Neutrophil (primary cell): ENCODE results near the gene KCNQ2.

Experiments used
- H3K27ac ChIP-seq: fragments of 200-600 bp; sonication (generic); 2 replicates; pipeline ENCODE4 v1.5.1; 2016; ENCODE audit warnings: mild to moderate bottlenecking, moderate library complexity
- H3K27me3 ChIP-seq: fragments of 200-600 bp; sonication (generic); 2 replicates; pipeline ENCODE4 v1.6.0; 2016; ENCODE audit warnings: mild to moderate bottlenecking
- H3K36me3 ChIP-seq: fragments of 200-600 bp; sonication (generic); 2 replicates; pipeline ENCODE4 v1.5.1; 2017
- H3K4me1 ChIP-seq, 2 experiments: fragments of 200-600 bp in 1 of 2; sonication (generic) in 1 of 2; 1 replicate in 1 of 2; 2 replicates in 1 of 2; pipeline versions ENCODE4 v1.5.1 to v1.6.1; 2013 to 2016; ENCODE audit warnings: low read depth in 1 of 2, low read length in 1 of 2, mild to moderate bottlenecking in 1 of 2, moderate library complexity in 1 of 2; ENCODE audit not compliant: control insufficient read depth in 1 of 2, insufficient read depth in 1 of 2
- H3K4me3 ChIP-seq, 2 experiments: fragments of 200-600 bp in 1 of 2; sonication (generic) in 1 of 2; 1 replicate in 1 of 2; 2 replicates in 1 of 2; pipeline ENCODE4 v1.5.1; 2013 to 2016; ENCODE audit warnings: low read depth in 1 of 2, low read length in 1 of 2, mild to moderate bottlenecking in 1 of 2, moderate library complexity in 1 of 2
- H3K9me3 ChIP-seq: fragments of 200-600 bp; sonication (generic); 2 replicates; pipeline ENCODE4 v1.5.1; 2016
- TF ChIP-seq, protein P1 (sequence below): fragments of 200-600 bp; sonication (generic); IDR thresholded peaks from 2 replicates; pipeline ENCODE4 v1.5.1; 2016; ENCODE audit warnings: antibody characterized with exemption

KCNQ2 gene

GRCh38 chr20:63424613-63425012 is 47.8 kb downstream of the KCNQ2 start:
- H3K27ac ChIP-seq = no peak overlapping the region
- no peak overlapping the region for H3K4me3 ChIP-seq
- H3K36me3 ChIP-seq = no peaks in the 10 kb centered on the region
- no peaks in the 10 kb centered on the region for H3K9me3 ChIP-seq
- H3K27me3 ChIP-seq = no peaks in the 10 kb centered on the region
- H3K4me1 ChIP-seq = no peaks in the 10 kb centered on the region
- TF ChIP-seq, protein P1, sequence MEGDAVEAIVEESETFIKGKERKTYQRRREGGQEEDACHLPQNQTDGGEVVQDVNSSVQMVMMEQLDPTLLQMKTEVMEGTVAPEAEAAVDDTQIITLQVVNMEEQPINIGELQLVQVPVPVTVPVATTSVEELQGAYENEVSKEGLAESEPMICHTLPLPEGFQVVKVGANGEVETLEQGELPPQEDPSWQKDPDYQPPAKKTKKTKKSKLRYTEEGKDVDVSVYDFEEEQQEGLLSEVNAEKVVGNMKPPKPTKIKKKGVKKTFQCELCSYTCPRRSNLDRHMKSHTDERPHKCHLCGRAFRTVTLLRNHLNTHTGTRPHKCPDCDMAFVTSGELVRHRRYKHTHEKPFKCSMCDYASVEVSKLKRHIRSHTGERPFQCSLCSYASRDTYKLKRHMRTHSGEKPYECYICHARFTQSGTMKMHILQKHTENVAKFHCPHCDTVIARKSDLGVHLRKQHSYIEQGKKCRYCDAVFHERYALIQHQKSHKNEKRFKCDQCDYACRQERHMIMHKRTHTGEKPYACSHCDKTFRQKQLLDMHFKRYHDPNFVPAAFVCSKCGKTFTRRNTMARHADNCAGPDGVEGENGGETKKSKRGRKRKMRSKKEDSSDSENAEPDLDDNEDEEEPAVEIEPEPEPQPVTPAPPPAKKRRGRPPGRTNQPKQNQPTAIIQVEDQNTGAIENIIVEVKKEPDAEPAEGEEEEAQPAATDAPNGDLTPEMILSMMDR = no peak

DNA sequence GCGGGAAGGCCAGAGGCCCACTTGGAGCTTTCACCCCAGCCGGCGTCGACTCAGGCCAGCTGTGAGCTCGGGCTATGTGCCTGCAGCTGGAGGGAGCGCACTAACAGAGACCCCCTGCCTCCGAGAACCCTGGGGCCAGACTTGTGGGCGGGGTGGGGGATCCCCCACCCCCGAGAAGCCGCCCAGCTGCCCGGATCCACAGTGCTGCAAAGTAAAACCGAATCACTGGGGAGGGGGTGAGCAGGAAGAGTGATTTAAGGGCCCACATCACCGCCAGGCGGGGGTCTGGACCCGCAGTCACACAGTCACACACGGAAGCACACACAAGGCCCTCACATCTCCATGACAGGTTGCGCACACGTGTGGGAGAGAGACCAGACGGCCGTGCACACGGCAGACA is 48.7 kb downstream of the KCNQ2 start:
- no peaks in the 10 kb centered on the region for H3K36me3 ChIP-seq
- TF ChIP-seq, protein P1 = no peak
- no peaks in the 10 kb centered on the region for H3K27me3 ChIP-seq
- H3K9me3 ChIP-seq = no peaks in the 10 kb centered on the region
- H3K4me1 ChIP-seq = no peaks in the 10 kb centered on the region
- H3K27ac ChIP-seq = no peak overlapping the region
- H3K4me3 ChIP-seq = no peak overlapping the region

DNA sequence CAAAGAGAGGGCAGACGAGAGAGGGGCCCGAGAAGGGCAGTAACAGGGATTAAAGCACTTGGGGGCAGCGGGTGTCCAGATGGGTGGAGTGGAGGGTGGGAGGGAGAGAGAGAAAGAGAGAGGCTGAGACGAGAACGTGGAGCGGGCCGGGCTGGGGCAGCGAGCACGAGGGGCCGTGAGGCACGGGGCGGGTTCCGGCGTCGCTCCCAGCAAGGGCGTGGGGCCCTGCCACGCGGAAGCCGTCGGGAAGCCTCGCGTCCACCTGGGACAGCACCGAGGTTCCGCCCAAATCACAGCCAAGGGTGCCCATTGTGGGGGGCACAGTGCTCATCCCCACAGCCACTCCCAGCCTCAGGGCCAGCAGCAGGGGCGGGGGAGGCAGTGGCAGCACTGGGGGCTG is 49.8 kb downstream of the KCNQ2 start:
- no peaks in the 10 kb centered on the region for H3K27me3 ChIP-seq
- H3K4me3 ChIP-seq = no peak overlapping the region

GRCh38 chr20:63421913-63422312 is 50.5 kb downstream of the KCNQ2 start:
- Histone ChIP-seq H3K27ac (no peak overlapping the region), H3K4me3 (no peak overlapping the region), H3K4me1 (no peaks in the 10 kb centered on the region), H3K27me3 (no peaks in the 10 kb centered on the region), H3K36me3 (no peaks in the 10 kb centered on the region), H3K9me3 (no peaks in the 10 kb centered on the region)
- TF ChIP-seq, protein P1 = no peak

More for the DNA sequence above, 49.8 kb downstream of the KCNQ2 start:
- H3K4me1 ChIP-seq = no peaks in the 10 kb centered on the region
- no peaks in the 10 kb centered on the region for H3K36me3 ChIP-seq
- no peaks in the 10 kb centered on the region for H3K9me3 ChIP-seq
- TF ChIP-seq, protein P1 = no peak
- H3K27ac ChIP-seq = no peak overlapping the region

DNA sequence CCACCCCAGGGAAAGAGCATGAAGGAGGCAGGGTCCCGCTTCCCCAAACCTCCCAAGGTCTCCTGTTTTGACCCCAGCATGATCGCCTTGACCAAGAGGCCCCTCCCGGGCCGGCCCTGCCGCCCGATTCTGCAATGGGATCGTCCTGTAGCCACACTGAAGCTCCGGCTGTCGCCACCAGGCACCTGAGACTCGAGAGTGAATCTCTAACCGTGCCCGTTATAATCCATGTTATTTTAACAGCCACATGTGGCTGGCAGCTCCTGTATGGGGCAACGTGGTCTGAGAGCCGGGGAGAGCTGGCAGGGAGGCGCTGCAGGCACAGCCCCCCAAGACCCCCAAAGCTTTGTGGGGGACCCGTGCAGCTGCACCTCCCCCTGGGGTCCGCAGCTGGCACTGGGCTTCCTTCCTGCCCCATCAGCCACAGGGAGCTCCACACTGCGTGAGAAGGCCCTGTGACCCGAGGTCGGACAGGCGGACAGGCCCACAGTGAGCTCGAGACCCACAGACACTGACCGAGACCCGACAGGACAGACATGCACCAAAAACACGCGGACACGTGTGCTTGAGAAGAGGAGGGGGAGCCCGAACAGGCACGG is 51.3 kb downstream of the KCNQ2 start:
- no peaks in the 10 kb centered on the region for H3K9me3 ChIP-seq
- H3K27ac ChIP-seq = no peak overlapping the region
- TF ChIP-seq, protein P1 = no peak
- H3K4me3 ChIP-seq = no peak overlapping the region
- H3K27me3 ChIP-seq = no peaks in the 10 kb centered on the region
- no peaks in the 10 kb centered on the region for H3K36me3 ChIP-seq
- no peaks in the 10 kb centered on the region for H3K4me1 ChIP-seq
